ENCODE data around the gene PRR5L. TPM values are rescaled to one million over a fixed set of nuclear protein-coding genes. Genes with fewer than 3 reads are reported as not detected.

PRR5L gene
- total RNA-seq, 2 donors from 2014 or later, result 172 to 533 TPM

GRCh38 chr11:36449561-36450096, 153.5 kb downstream of the PRR5L start:
- Mint-ChIP-seq H3K4me1 (ENCODE audit: low read depth in 2 of 2) (peaks cover 73 to 87% of the 10 kb centered on the region in 2 donors), H3K27me3 (no peaks in the 10 kb centered on the region), H3K4me3 (peak overlapping the region; percentile 70)

GRCh38 chr11:36450110-36450572, 154.1 kb downstream of the PRR5L start:
- H3K9me3 Mint-ChIP-seq, result no peaks in the 10 kb centered on the region
- peak overlapping the region; percentile 82 to 90 for H3K27ac Mint-ChIP-seq
- peak overlapping the region; percentile 70 for H3K4me3 Mint-ChIP-seq
- peaks cover 68 to 86% of the 10 kb centered on the region in 2 donors for H3K4me1 Mint-ChIP-seq (ENCODE audit: low read depth in 2 of 2)
- DNase-seq (ENCODE audit: low spot score) (peak; percentile 47), ATAC-seq (peak in 1 of 2 donors; percentile 36)
- H3K36me3 Mint-ChIP-seq, result peaks cover 56% of the 10 kb centered on the region
- no peaks in the 10 kb centered on the region for H3K27me3 Mint-ChIP-seq

More at GRCh38 chr11:36449561-36450096, 153.5 kb downstream of the PRR5L start:
- DNase-seq (ENCODE audit: low spot score) (peak; percentile 34), ATAC-seq (no peak)
- Mint-ChIP-seq H3K27ac (peak overlapping the region; percentile 82 to 90), H3K36me3 (peaks cover 61% of the 10 kb centered on the region), H3K9me3 (no peaks in the 10 kb centered on the region)

- peak overlapping the region; percentile 82 to 90 for H3K27ac Mint-ChIP-seq
- H3K36me3 Mint-ChIP-seq, result peaks cover 47% of the 10 kb centered on the region
- ATAC-seq (no peak), DNase-seq (ENCODE audit: low spot score) (peak; percentile 37)
- no peaks in the 10 kb centered on the region for H3K27me3 Mint-ChIP-seq
- H3K4me1 Mint-ChIP-seq (ENCODE audit: low read depth in 2 of 2), result peaks cover 64 to 86% of the 10 kb centered on the region in 2 donors
- H3K4me3 Mint-ChIP-seq, result peak overlapping the region; percentile 70
- no peaks in the 10 kb centered on the region for H3K9me3 Mint-ChIP-seq
Measured at GRCh38 chr11:36451045-36451444, 155.0 kb downstream of the PRR5L start.

- peaks cover 63 to 85% of the 10 kb centered on the region in 2 donors for H3K4me1 Mint-ChIP-seq (ENCODE audit: low read depth in 2 of 2)
Measured at GRCh38 chr11:36451681-36452080, 155.6 kb downstream of the PRR5L start.

GRCh38 chr11:36452236-36452940, 156.3 kb downstream of the PRR5L start:
- Mint-ChIP-seq H3K9me3 (no peaks in the 10 kb centered on the region), H3K27me3 (no peaks in the 10 kb centered on the region), H3K27ac (peak overlapping the region; percentile 82 to 90), H3K4me1 (ENCODE audit: low read depth in 2 of 2) (peaks cover 64 to 84% of the 10 kb centered on the region in 2 donors), H3K4me3 (peak overlapping the region; percentile 56), H3K36me3 (peaks cover 44% of the 10 kb centered on the region)
- DNase-seq (ENCODE audit: low spot score) (no peak), ATAC-seq (peak; percentile 33 to 65)

More at GRCh38 chr11:36451681-36452080, 155.6 kb downstream of the PRR5L start:
- H3K4me3 Mint-ChIP-seq, result no peak overlapping the region
- DNase-seq (ENCODE audit: low spot score) (no peak), ATAC-seq (no peak)
- H3K27me3 Mint-ChIP-seq, result no peaks in the 10 kb centered on the region
- no peaks in the 10 kb centered on the region for H3K9me3 Mint-ChIP-seq
- peaks cover 49% of the 10 kb centered on the region for H3K36me3 Mint-ChIP-seq
- peak overlapping the region; percentile 82 to 90 for H3K27ac Mint-ChIP-seq

GRCh38 chr11:36452961-36453360, 156.9 kb downstream of the PRR5L start:
- peaks cover 69 to 84% of the 10 kb centered on the region in 2 donors for H3K4me1 Mint-ChIP-seq (ENCODE audit: low read depth in 2 of 2)

GRCh38 chr11:36453678-36454077, 157.6 kb downstream of the PRR5L start:
- Mint-ChIP-seq H3K27ac (peak overlapping the region; percentile 82 to 90), H3K27me3 (no peaks in the 10 kb centered on the region), H3K36me3 (peaks cover 52% of the 10 kb centered on the region), H3K9me3 (no peaks in the 10 kb centered on the region), H3K4me3 (no peak overlapping the region), H3K4me1 (ENCODE audit: low read depth in 2 of 2) (peaks cover 76 to 84% of the 10 kb centered on the region in 2 donors)
- ATAC-seq, result no peak
- DNase-seq (ENCODE audit: low spot score), result no peak

More at GRCh38 chr11:36452961-36453360, 156.9 kb downstream of the PRR5L start:
- Mint-ChIP-seq H3K27me3 (no peaks in the 10 kb centered on the region), H3K36me3 (peaks cover 46% of the 10 kb centered on the region), H3K27ac (peak overlapping the region; percentile 82 to 90), H3K4me3 (peak overlapping the region; percentile 56), H3K9me3 (no peaks in the 10 kb centered on the region)
- no peak for DNase-seq (ENCODE audit: low spot score)
- no peak for ATAC-seq

GRCh38 chr11:36454551-36454940, 158.5 kb downstream of the PRR5L start:
- DNase-seq (ENCODE audit: low spot score) (no peak), ATAC-seq (no peak)
- peak overlapping the region; percentile 82 to 90 for H3K27ac Mint-ChIP-seq
- no peaks in the 10 kb centered on the region for H3K27me3 Mint-ChIP-seq
- H3K4me3 Mint-ChIP-seq, result no peak overlapping the region
- peaks cover 72 to 82% of the 10 kb centered on the region in 2 donors for H3K4me1 Mint-ChIP-seq (ENCODE audit: low read depth in 2 of 2)
- peaks cover 51% of the 10 kb centered on the region for H3K36me3 Mint-ChIP-seq
- H3K9me3 Mint-ChIP-seq, result no peaks in the 10 kb centered on the region

- no peak overlapping the region for H3K4me3 Mint-ChIP-seq
- no peaks in the 10 kb centered on the region for H3K9me3 Mint-ChIP-seq
- DNase-seq (ENCODE audit: low spot score), result no peak
- no peak for ATAC-seq
- H3K4me1 Mint-ChIP-seq (ENCODE audit: low read depth in 2 of 2), result peaks cover 68 to 79% of the 10 kb centered on the region in 2 donors
- H3K36me3 Mint-ChIP-seq, result peaks cover 45% of the 10 kb centered on the region
- H3K27me3 Mint-ChIP-seq, result no peaks in the 10 kb centered on the region
- peak overlapping the region; percentile 63 to 90 for H3K27ac Mint-ChIP-seq
Measured at GRCh38 chr11:36454941-36455631, 159.0 kb downstream of the PRR5L start.

- no peak for ATAC-seq
- Mint-ChIP-seq H3K27me3 (no peaks in the 10 kb centered on the region), H3K9me3 (no peaks in the 10 kb centered on the region), H3K36me3 (peaks cover 39% of the 10 kb centered on the region), H3K27ac (peak overlapping the region; percentile 63 to 90), H3K4me3 (no peak overlapping the region), H3K4me1 (ENCODE audit: low read depth in 2 of 2) (peaks cover 68 to 79% of the 10 kb centered on the region in 2 donors)
- peak; percentile 2 for DNase-seq (ENCODE audit: low spot score)
Measured at GRCh38 chr11:36455658-36456111, 159.6 kb downstream of the PRR5L start.

GRCh38 chr11:36456156-36456555, 160.1 kb downstream of the PRR5L start:
- DNase-seq (ENCODE audit: low spot score), result peak; percentile 54
- Mint-ChIP-seq H3K4me1 (ENCODE audit: low read depth in 2 of 2) (peaks cover 65 to 79% of the 10 kb centered on the region in 2 donors), H3K36me3 (peaks cover 36% of the 10 kb centered on the region), H3K9me3 (no peaks in the 10 kb centered on the region), H3K27me3 (no peaks in the 10 kb centered on the region), H3K27ac (peak overlapping the region; percentile 63 to 90), H3K4me3 (no peak overlapping the region)
- ATAC-seq, result no peak

- ATAC-seq (no peak), DNase-seq (ENCODE audit: low spot score) (peak; percentile 16)
- Mint-ChIP-seq H3K4me1 (ENCODE audit: low read depth in 2 of 2) (peaks cover 50 to 72% of the 10 kb centered on the region in 2 donors), H3K27me3 (no peaks in the 10 kb centered on the region), H3K36me3 (peaks cover 30% of the 10 kb centered on the region), H3K27ac (peak overlapping the region; percentile 63 to 73), H3K4me3 (no peak overlapping the region), H3K9me3 (no peaks in the 10 kb centered on the region)
Measured at GRCh38 chr11:36458129-36458915, 162.2 kb downstream of the PRR5L start.

GRCh38 chr11:36459046-36459445, 163.0 kb downstream of the PRR5L start:
- H3K9me3 Mint-ChIP-seq, result no peaks in the 10 kb centered on the region
- ATAC-seq, result no peak
- H3K27ac Mint-ChIP-seq, result peak overlapping the region; percentile 57 to 73

More at GRCh38 chr11:36459046-36459445, 163.0 kb downstream of the PRR5L start:
- Mint-ChIP-seq H3K4me1 (ENCODE audit: low read depth in 2 of 2) (peaks cover 52 to 72% of the 10 kb centered on the region in 2 donors), H3K27me3 (no peaks in the 10 kb centered on the region), H3K36me3 (peaks cover 28% of the 10 kb centered on the region), H3K4me3 (no peak overlapping the region)
- peak; percentile 42 for DNase-seq (ENCODE audit: low spot score)
